Keratinocyte (primary cell): ENCODE measurements around the gene NLGN1. TPM values are rescaled to one million over a fixed set of nuclear protein-coding genes. Genes with fewer than 3 reads are reported as not detected.

Source experiments
- DNase-seq: peaks from one replicate; pipeline ENCODE4 v3.0.0-alpha.2; 2011; ENCODE audit warnings: low read depth, missing footprints, low spot score
- FAIRE-seq: peaks from 2 replicates; lab custom pipeline; 2011; peaks lifted over from hg19 to GRCh38; lab: Jason Lieb, UNC
- H2AFZ ChIP-seq: 2 replicates; pipeline ENCODE4 v1.6.0; 2012; ENCODE audit warnings: low read length, control low read depth, inconsistent platforms; ENCODE audit not compliant: control insufficient read depth
- H3K27ac ChIP-seq: 2 replicates; pipeline ENCODE4 v1.5.1; 2011; ENCODE audit warnings: low read length; ENCODE audit not compliant: control insufficient read depth, insufficient read depth
- H3K27me3 ChIP-seq: 3 replicates; pipeline ENCODE4 v1.6.0; 2011; ENCODE audit warnings: low read length; ENCODE audit not compliant: control insufficient read depth, insufficient read depth; ENCODE audit errors: extremely low read depth
- H3K36me3 ChIP-seq, 2 experiments: 2 replicates in 1 of 2; 3 replicates in 1 of 2; pipeline ENCODE4 v1.5.1; 2011; ENCODE audit warnings: low read length in 2 of 2, mild to moderate bottlenecking in 1 of 2; ENCODE audit not compliant: control insufficient read depth in 2 of 2, insufficient read depth in 2 of 2; ENCODE audit errors: extremely low read depth in 1 of 2
- H3K4me1 ChIP-seq: 3 replicates; pipeline ENCODE4 v1.5.1; 2011; ENCODE audit warnings: low read length; ENCODE audit not compliant: control insufficient read depth, insufficient read depth; ENCODE audit errors: extremely low read depth
- H3K4me2 ChIP-seq: 3 replicates; pipeline ENCODE4 v1.6.0; 2011; ENCODE audit warnings: low read depth, low read length; ENCODE audit not compliant: control insufficient read depth, insufficient read depth; ENCODE audit errors: extremely low read depth
- H3K4me3 ChIP-seq, 3 experiments: fragments of 200-600 bp in 1 of 3; sonication (generic) in 1 of 3; 2 replicates in 2 of 3; 3 replicates in 1 of 3; pipeline ENCODE4 v1.5.1; 2011 to 2016; ENCODE audit warnings: low read length in 3 of 3, mild to moderate bottlenecking in 3 of 3, control low read depth in 2 of 3, inconsistent platforms in 1 of 3, low read depth in 1 of 3, mixed read lengths in 1 of 3, mixed run types in 1 of 3, moderate library complexity in 1 of 3; ENCODE audit not compliant: control insufficient read depth in 2 of 3, insufficient read depth in 2 of 3; ENCODE audit errors: extremely low read depth in 1 of 3
- H3K79me2 ChIP-seq: 2 replicates; pipeline ENCODE4 v1.6.0; 2012; ENCODE audit warnings: low read length; ENCODE audit not compliant: control insufficient read depth, insufficient read depth
- H3K9ac ChIP-seq: 3 replicates; pipeline ENCODE4 v1.6.0; 2011; ENCODE audit warnings: low read length; ENCODE audit not compliant: control insufficient read depth, insufficient read depth; ENCODE audit errors: extremely low read depth
- H3K9me1 ChIP-seq: 3 replicates; pipeline ENCODE4 v1.6.0; 2011; ENCODE audit warnings: low read length; ENCODE audit not compliant: control insufficient read depth, insufficient read depth; ENCODE audit errors: extremely low read depth
- H3K9me3 ChIP-seq: 2 replicates; pipeline ENCODE4 v1.5.1; 2012; ENCODE audit warnings: low read depth, low read length; ENCODE audit not compliant: control insufficient read depth
- H4K20me1 ChIP-seq: 3 replicates; pipeline ENCODE4 v1.6.0; 2011; ENCODE audit warnings: low read length; ENCODE audit not compliant: control insufficient read depth, insufficient read depth; ENCODE audit errors: extremely low read depth
- EZH2 ChIP-seq: IDR thresholded peaks from one replicate; pipeline ENCODE4 v1.6.1; 2012; ENCODE audit warnings: inconsistent platforms, mild to moderate bottlenecking, low read length, moderate library complexity
- dilution Hi-C: fragments of 300-500 bp; cut with MboI; formaldehyde crosslinking; loops from one replicate; pipeline ENCODE4 v1.7.0; 2020; ENCODE audit warnings: low sequenced_read_pairs; ENCODE audit not compliant: extremely low pct_ligation_motif_present
- polyA plus RNA-seq, 5 experiments: library from polyadenylated mRNA; depleted of rRNA in 3 of 5; stranded (reverse) in 3 of 5; stranded (forward) in 1 of 5; unstranded in 1 of 5; fragments of >200 nt; gene quantifications; 1 replicate in 1 of 5; 2 replicates in 3 of 5; 3 replicates in 1 of 5; pipeline versions ENCODE4 v1.2.1 to v1.2.3, GENCODE V29; 2011 to 2012; ENCODE audit warnings: missing spikeins in 2 of 5, low read depth in 1 of 5, low replicate concordance in 1 of 5
- TF ChIP-seq, protein P1 (sequence below), 3 experiments: IDR thresholded peaks in 1 of 3; conservative IDR thresholded peaks in 1 of 3; optimal IDR thresholded peaks in 1 of 3; 2 replicates in 2 of 3; 3 replicates in 1 of 3; pipeline versions ENCODE3 to v1.5.1; 2011; ENCODE audit warnings: low read length in 3 of 3, mild to moderate bottlenecking in 3 of 3, moderate library complexity in 2 of 3, control low read depth in 1 of 3, inconsistent platforms in 1 of 3; ENCODE audit not compliant: insufficient read depth in 2 of 3; ENCODE audit errors: extremely low read depth in 1 of 3

The NLGN1 gene
- polyA plus RNA-seq, 1 donor (not counting 4 experiments of a cell fraction or from before 2014, with no cell fraction given) = not detected

GRCh38 chr3:173986861-173987410 lies 589.4 kb downstream of the NLGN1 start:
- Histone ChIP-seq H3K9ac (no peak overlapping the region), H3K79me2 (no peaks in the 10 kb centered on the region), H4K20me1 (no peaks in the 10 kb centered on the region), H3K27ac (no peak overlapping the region), H3K4me3 (no peak overlapping the region), H3K4me1 (no peaks in the 10 kb centered on the region), H3K36me3 (no peaks in the 10 kb centered on the region), H3K9me3 (no peaks in the 10 kb centered on the region), H3K4me2 (no peak overlapping the region), H2AFZ (no peak overlapping the region), H3K27me3 (no peaks in the 10 kb centered on the region), H3K9me1 (no peaks in the 10 kb centered on the region)
- dilution Hi-C loops = no loop called here
- FAIRE-seq = no peak
- DNase-seq = no peak
- TF ChIP-seq, protein P1, sequence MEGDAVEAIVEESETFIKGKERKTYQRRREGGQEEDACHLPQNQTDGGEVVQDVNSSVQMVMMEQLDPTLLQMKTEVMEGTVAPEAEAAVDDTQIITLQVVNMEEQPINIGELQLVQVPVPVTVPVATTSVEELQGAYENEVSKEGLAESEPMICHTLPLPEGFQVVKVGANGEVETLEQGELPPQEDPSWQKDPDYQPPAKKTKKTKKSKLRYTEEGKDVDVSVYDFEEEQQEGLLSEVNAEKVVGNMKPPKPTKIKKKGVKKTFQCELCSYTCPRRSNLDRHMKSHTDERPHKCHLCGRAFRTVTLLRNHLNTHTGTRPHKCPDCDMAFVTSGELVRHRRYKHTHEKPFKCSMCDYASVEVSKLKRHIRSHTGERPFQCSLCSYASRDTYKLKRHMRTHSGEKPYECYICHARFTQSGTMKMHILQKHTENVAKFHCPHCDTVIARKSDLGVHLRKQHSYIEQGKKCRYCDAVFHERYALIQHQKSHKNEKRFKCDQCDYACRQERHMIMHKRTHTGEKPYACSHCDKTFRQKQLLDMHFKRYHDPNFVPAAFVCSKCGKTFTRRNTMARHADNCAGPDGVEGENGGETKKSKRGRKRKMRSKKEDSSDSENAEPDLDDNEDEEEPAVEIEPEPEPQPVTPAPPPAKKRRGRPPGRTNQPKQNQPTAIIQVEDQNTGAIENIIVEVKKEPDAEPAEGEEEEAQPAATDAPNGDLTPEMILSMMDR (optimal IDR thresholded peaks at IDR 0.05 in 1 of 3, IDR thresholded peaks at IDR 0.05 in 1 of 3, conservative IDR thresholded peaks at IDR 0.05 in 1 of 3; ENCODE audit: extremely low read depth in 1 of 3, insufficient read depth in 2 of 3, low read length in 3 of 3) = no peak
- TF ChIP-seq EZH2 = no peak

GRCh38 chr3:173988909-173989308 lies 591.4 kb downstream of the NLGN1 start:
- Histone ChIP-seq H3K27me3 (no peaks in the 10 kb centered on the region), H3K9me3 (no peaks in the 10 kb centered on the region), H4K20me1 (no peaks in the 10 kb centered on the region), H3K9me1 (no peaks in the 10 kb centered on the region), H3K9ac (no peak overlapping the region), H3K27ac (no peak overlapping the region), H3K4me3 (no peak overlapping the region), H3K4me1 (no peaks in the 10 kb centered on the region), H3K4me2 (no peak overlapping the region), H3K36me3 (no peaks in the 10 kb centered on the region), H2AFZ (no peak overlapping the region), H3K79me2 (no peaks in the 10 kb centered on the region)
- TF ChIP-seq, protein P1 (optimal IDR thresholded peaks at IDR 0.05 in 1 of 3, IDR thresholded peaks at IDR 0.05 in 1 of 3, conservative IDR thresholded peaks at IDR 0.05 in 1 of 3; ENCODE audit: extremely low read depth in 1 of 3, insufficient read depth in 2 of 3, low read length in 3 of 3) = no peak
- TF ChIP-seq EZH2 = no peak
- FAIRE-seq (no peak), DNase-seq (no peak)
- dilution Hi-C loops = no loop called here
